Measurements from ENCODE around the gene HIPK1. TPM values are rescaled to one million over a fixed set of nuclear protein-coding genes. Genes with fewer than 3 reads are reported as not detected.

HIPK1 gene
- total RNA-seq, 1 experiment from 2014 or later = 41.5 TPM

- DNase-seq (ENCODE audit: low read depth, low spot score) = no peak
- no peaks in the 10 kb centered on the region for H3K27me3 ChIP-seq (ENCODE audit: control insufficient read depth, insufficient read depth, low read length)
- H3K36me3 ChIP-seq (ENCODE audit: control insufficient read depth, insufficient read depth, low read length) = no peaks in the 10 kb centered on the region
- H3K27ac ChIP-seq (ENCODE audit: low read length) = no peak overlapping the region
- intact Hi-C loops (cut with micrococcal nuclease; ENCODE audit: unreplicated experiment) (no loop called here), in situ Hi-C loops (cut with HindIII; ENCODE audit: low pct_unique_long_range_greater_than_20kb, low sequenced_read_pairs) (no loop called here)
- POLR2A ChIA-PET = no interaction called here
- ATAC-seq = no peak
- H3K4me3 ChIP-seq (ENCODE audit: low read depth in 2 of 2, low read length in 2 of 2) = no peak overlapping the region
- no TSS peak for BruUV-seq (replicated peaks)
- peaks cover 7% of the 10 kb centered on the region for H3K4me1 ChIP-seq (ENCODE audit: control insufficient read depth, insufficient read depth, low read length)
- H3K9me3 ChIP-seq (ENCODE audit: control insufficient read depth, insufficient read depth, low read depth, low read length) = no peaks in the 10 kb centered on the region
- TF ChIP-seq SIN3A (IDR thresholded peaks at IDR 0.05; ENCODE audit: borderline replicate concordance, insufficient read depth, low read depth, low read length) (no peak), TCF7L2 (IDR thresholded peaks at IDR 0.05; ENCODE audit: low read depth, low read length) (no peak), POLR2AphosphoS5 (IDR thresholded peaks at IDR 0.05; ENCODE audit: low read depth, low read length) (no peak), CTCF (IDR thresholded peaks at IDR 0.05) (no peak), REST (IDR thresholded peaks at IDR 0.05; ENCODE audit: insufficient read depth in 1 of 2, low read depth in 2 of 2, low read length in 1 of 2) (no peak)
- CTCF ChIA-PET = no interaction called here
These were observed 6.8 kb downstream of the HIPK1 start for GRCh38 chr1:113935970-113936369.

GRCh38 chr1:113937146-113937545, 8.0 kb downstream of the HIPK1 start:
- DNase-seq (ENCODE audit: low read depth, low spot score) (no peak), ATAC-seq (no peak)
- no peaks in the 10 kb centered on the region for H3K27me3 ChIP-seq (ENCODE audit: control insufficient read depth, insufficient read depth, low read length)
- in situ Hi-C loops (cut with HindIII; ENCODE audit: low pct_unique_long_range_greater_than_20kb, low sequenced_read_pairs) (no loop called here), intact Hi-C loops (cut with micrococcal nuclease; ENCODE audit: unreplicated experiment) (no loop called here)
- CTCF ChIA-PET = no interaction called here
- H3K9me3 ChIP-seq (ENCODE audit: control insufficient read depth, insufficient read depth, low read depth, low read length) = no peaks in the 10 kb centered on the region
- BruUV-seq (replicated peaks) = no TSS peak
- no peak overlapping the region for H3K27ac ChIP-seq (ENCODE audit: low read length)
- no peaks in the 10 kb centered on the region for H3K4me1 ChIP-seq (ENCODE audit: control insufficient read depth, insufficient read depth, low read length)
- H3K4me3 ChIP-seq (ENCODE audit: low read depth in 2 of 2, low read length in 2 of 2) = no peak overlapping the region
- H3K36me3 ChIP-seq (ENCODE audit: control insufficient read depth, insufficient read depth, low read length) = no peaks in the 10 kb centered on the region
- POLR2A ChIA-PET = no interaction called here
- TF ChIP-seq POLR2AphosphoS5 (IDR thresholded peaks at IDR 0.05; ENCODE audit: low read depth, low read length) (no peak), TCF7L2 (IDR thresholded peaks at IDR 0.05; ENCODE audit: low read depth, low read length) (no peak), SIN3A (IDR thresholded peaks at IDR 0.05; ENCODE audit: borderline replicate concordance, insufficient read depth, low read depth, low read length) (no peak), CTCF (IDR thresholded peaks at IDR 0.05) (no peak), REST (IDR thresholded peaks at IDR 0.05; ENCODE audit: insufficient read depth in 1 of 2, low read depth in 2 of 2, low read length in 1 of 2) (no peak)

All from Panc1 (cell line).